ENCODE results near the gene LUZP1. TPM values are rescaled to one million over a fixed set of nuclear protein-coding genes. Genes with fewer than 3 reads are reported as not detected.

LUZP1 gene
- total and polyA plus RNA-seq, 2 experiments from 2014 or later = 23.3 to 27.6 TPM

GRCh38 chr1:23215751-23216449 lies 47.2 kb upstream of the LUZP1 start:
- H3K36me3 ChIP-seq (replicated peaks; ENCODE audit: insufficient read depth, low read depth) = no peaks in the 10 kb centered on the region
- 76% methylated on average over 3 of the region's 3 CpGs for WGBS (ENCODE audit: low lambda C conversion rate, missing lambda C conversion rate)
- no peak overlapping the region for H3K4me2 ChIP-seq

GRCh38 chr1:23215291-23215690 lies 46.6 kb upstream of the LUZP1 start:
- Histone ChIP-seq H3K9me2 (replicated peaks; ENCODE audit: insufficient read depth) (no peaks in the 10 kb centered on the region), H4K20me1 (ENCODE audit: insufficient read depth, poor library complexity, severe bottlenecking) (no peaks in the 10 kb centered on the region), H3K27ac (no peak overlapping the region), H3K79me2 (no peaks in the 10 kb centered on the region), H3K4me2 (no peak overlapping the region), H3K36me3 (replicated peaks; ENCODE audit: insufficient read depth, low read depth) (no peaks in the 10 kb centered on the region), H3K4me1 (ENCODE audit: insufficient read depth) (no peaks in the 10 kb centered on the region), H3K4me3 (no peak overlapping the region), H2AFZ (no peak overlapping the region), H3K9me3 (ENCODE audit: low read depth) (no peaks in the 10 kb centered on the region), H3K27me3 (peaks cover 56% of the 10 kb centered on the region)
- WGBS (ENCODE audit: low lambda C conversion rate, missing lambda C conversion rate) = 87% methylated on average over 3 of the region's 3 CpGs
- DNase-seq (ENCODE audit: low spot score) = no peak
- TF ChIP-seq CTCF (IDR thresholded peaks at IDR 0.05; ENCODE audit: poor library complexity) = no peak

More at GRCh38 chr1:23215751-23216449, 47.2 kb upstream of the LUZP1 start:
- H3K9me3 ChIP-seq (ENCODE audit: low read depth) = no peaks in the 10 kb centered on the region
- H3K4me3 ChIP-seq = no peak overlapping the region
- H2AFZ ChIP-seq = no peak overlapping the region
- no peak overlapping the region for H3K27ac ChIP-seq
- H3K9me2 ChIP-seq (replicated peaks; ENCODE audit: insufficient read depth) = no peaks in the 10 kb centered on the region
- TF ChIP-seq EZH2phosphoT487 (IDR thresholded peaks at IDR 0.05; ENCODE audit: low read depth, severe bottlenecking, unreplicated experiment) (no peak), EZH2 (IDR thresholded peaks at IDR 0.05; ENCODE audit: borderline replicate concordance) (no peak), CTCF (IDR thresholded peaks at IDR 0.05; ENCODE audit: poor library complexity) (no peak)
- H3K27me3 ChIP-seq = peaks cover 54% of the 10 kb centered on the region
- DNase-seq (ENCODE audit: low spot score) = no peak
- H4K20me1 ChIP-seq (ENCODE audit: insufficient read depth, poor library complexity, severe bottlenecking) = no peaks in the 10 kb centered on the region
- H3K79me2 ChIP-seq = no peaks in the 10 kb centered on the region
- H3K4me1 ChIP-seq (ENCODE audit: insufficient read depth) = no peaks in the 10 kb centered on the region

- no peak overlapping the region for H3K4me2 ChIP-seq
- no peaks in the 10 kb centered on the region for H3K79me2 ChIP-seq
Observed at GRCh38 chr1:23214640-23215039, 46.0 kb upstream of the LUZP1 start.

More at GRCh38 chr1:23214640-23215039, 46.0 kb upstream of the LUZP1 start:
- Histone ChIP-seq H3K4me3 (no peak overlapping the region), H3K9me2 (replicated peaks; ENCODE audit: insufficient read depth) (no peaks in the 10 kb centered on the region), H3K27ac (no peak overlapping the region), H2AFZ (no peak overlapping the region), H3K27me3 (peaks cover 54% of the 10 kb centered on the region), H3K36me3 (replicated peaks; ENCODE audit: insufficient read depth, low read depth) (no peaks in the 10 kb centered on the region), H4K20me1 (ENCODE audit: insufficient read depth, poor library complexity, severe bottlenecking) (no peaks in the 10 kb centered on the region), H3K9me3 (ENCODE audit: low read depth) (no peaks in the 10 kb centered on the region), H3K4me1 (ENCODE audit: insufficient read depth) (no peaks in the 10 kb centered on the region)
- no peak for DNase-seq (ENCODE audit: low spot score)
- TF ChIP-seq EZH2phosphoT487 (IDR thresholded peaks at IDR 0.05; ENCODE audit: low read depth, severe bottlenecking, unreplicated experiment) = no peak
- no peak for TF ChIP-seq EZH2 (IDR thresholded peaks at IDR 0.05; ENCODE audit: borderline replicate concordance)
- no peak for TF ChIP-seq CTCF (IDR thresholded peaks at IDR 0.05; ENCODE audit: poor library complexity)
- WGBS (ENCODE audit: low lambda C conversion rate, missing lambda C conversion rate) = 89% methylated on average over 4 of the region's 4 CpGs
